Spinal cord (tissue), 10 donors: ENCODE results near the gene FLT1. TPM values are rescaled to one million over a fixed set of nuclear protein-coding genes. Genes with fewer than 3 reads are reported as not detected.

ENCODE experiments used
- DNase-seq, 6 donors: peaks; one replicate each; pipeline versions ENCODE4 v3.0.0 to v3.0.0-alpha.2; 2013 to 2015; ENCODE audit warnings: low spot score in 6 of 6, low read depth in 4 of 6
- H3K27ac ChIP-seq: one replicate; pipeline ENCODE4 v1.5.1; 2013; ENCODE audit warnings: low read depth, low read length, control low read depth
- H3K27me3 ChIP-seq: one replicate; pipeline ENCODE4 v1.6.1; 2013; ENCODE audit warnings: low read length; ENCODE audit not compliant: control insufficient read depth, insufficient read depth
- H3K36me3 ChIP-seq: one replicate; pipeline ENCODE4 v1.6.1; 2013; ENCODE audit warnings: low read length; ENCODE audit not compliant: control insufficient read depth, insufficient read depth
- H3K4me1 ChIP-seq: one replicate; pipeline ENCODE4 v1.6.1; 2013; ENCODE audit warnings: low read length; ENCODE audit not compliant: control insufficient read depth, insufficient read depth
- H3K4me3 ChIP-seq: one replicate; pipeline ENCODE4 v1.5.1; 2013; ENCODE audit warnings: low read depth, low read length, control low read depth
- H3K9me3 ChIP-seq: one replicate; pipeline ENCODE4 v1.6.1; 2013; ENCODE audit warnings: low read length; ENCODE audit not compliant: control insufficient read depth, insufficient read depth
- WGBS: methylation state at CpG from one replicate; pipeline ENCODE4 v1.1.5; 2013; ENCODE audit warnings: missing lambda C conversion rate; ENCODE audit not compliant: insufficient coverage; 5-methylcytosine and 5-hydroxymethylcytosine counted together
- polyA plus RNA-seq, 2 donors: library from polyadenylated mRNA; unstranded; fragments of 120-200 nt; gene quantifications; one replicate each; pipeline ENCODE4 v1.2.1, GENCODE V29; 2013; ENCODE audit not compliant: insufficient read length in 2 of 2
- total RNA-seq, 2 donors: library from RNA; depleted of rRNA in 1 of 2; stranded (reverse); fragments of 120-200 nt in 1 of 2; fragments of >200 nt in 1 of 2; gene quantifications; one replicate each; pipeline versions ENCODE4 v1.2.3 to v1.2.4, GENCODE V29; 2013 to 2014
- donor health status: healthy.

FLT1 gene
- total and polyA plus RNA-seq, 4 donors = 14.6 to 29.3 (median 23.9) TPM

DNA sequence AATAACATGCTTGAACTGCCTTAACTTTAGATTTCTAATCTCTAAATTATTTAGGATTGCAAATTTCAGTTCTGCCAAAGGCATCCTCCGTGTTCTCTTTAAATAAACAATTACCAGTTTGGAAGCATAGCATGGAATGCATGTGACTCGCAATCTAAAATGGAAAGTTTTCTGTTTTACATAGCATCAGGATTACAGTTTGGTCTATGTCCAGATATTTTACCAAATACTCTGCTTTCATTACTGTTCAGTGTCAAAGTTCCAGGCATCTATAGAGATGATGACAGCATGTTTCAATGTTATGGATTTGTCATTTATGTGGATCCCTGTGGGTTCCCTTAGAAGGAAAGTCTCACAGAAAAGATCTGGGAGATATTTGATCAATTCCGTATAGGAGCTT is 16.8 kb downstream of the FLT1 start:
- Histone ChIP-seq H3K36me3 (no peaks in the 10 kb centered on the region), H3K9me3 (no peaks in the 10 kb centered on the region), H3K4me3 (no peak overlapping the region), H3K27me3 (no peaks in the 10 kb centered on the region), H3K27ac (no peak overlapping the region), H3K4me1 (no peaks in the 10 kb centered on the region)
- WGBS = no CpG with 5 or more reads among the region's 3 CpGs
- DNase-seq = no peak

DNA sequence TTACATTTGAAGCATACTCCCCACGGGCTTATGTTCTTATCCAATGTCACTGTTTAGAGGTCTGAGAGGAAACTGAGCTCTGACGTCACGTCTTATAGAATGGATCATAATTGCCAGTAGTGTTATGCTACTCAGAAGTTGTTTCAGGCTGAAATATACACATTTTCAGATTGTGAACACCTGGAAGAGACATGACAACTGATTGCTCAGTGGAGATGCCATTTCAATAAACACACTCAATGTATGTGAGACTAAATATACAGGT is 17.3 kb downstream of the FLT1 start:
- Histone ChIP-seq H3K4me3 (no peak overlapping the region), H3K36me3 (no peaks in the 10 kb centered on the region), H3K27ac (no peak overlapping the region), H3K9me3 (no peaks in the 10 kb centered on the region), H3K27me3 (no peaks in the 10 kb centered on the region), H3K4me1 (no peaks in the 10 kb centered on the region)
- no peak for DNase-seq
- WGBS = 91% methylated on average over 3 of the region's 3 CpGs

DNA sequence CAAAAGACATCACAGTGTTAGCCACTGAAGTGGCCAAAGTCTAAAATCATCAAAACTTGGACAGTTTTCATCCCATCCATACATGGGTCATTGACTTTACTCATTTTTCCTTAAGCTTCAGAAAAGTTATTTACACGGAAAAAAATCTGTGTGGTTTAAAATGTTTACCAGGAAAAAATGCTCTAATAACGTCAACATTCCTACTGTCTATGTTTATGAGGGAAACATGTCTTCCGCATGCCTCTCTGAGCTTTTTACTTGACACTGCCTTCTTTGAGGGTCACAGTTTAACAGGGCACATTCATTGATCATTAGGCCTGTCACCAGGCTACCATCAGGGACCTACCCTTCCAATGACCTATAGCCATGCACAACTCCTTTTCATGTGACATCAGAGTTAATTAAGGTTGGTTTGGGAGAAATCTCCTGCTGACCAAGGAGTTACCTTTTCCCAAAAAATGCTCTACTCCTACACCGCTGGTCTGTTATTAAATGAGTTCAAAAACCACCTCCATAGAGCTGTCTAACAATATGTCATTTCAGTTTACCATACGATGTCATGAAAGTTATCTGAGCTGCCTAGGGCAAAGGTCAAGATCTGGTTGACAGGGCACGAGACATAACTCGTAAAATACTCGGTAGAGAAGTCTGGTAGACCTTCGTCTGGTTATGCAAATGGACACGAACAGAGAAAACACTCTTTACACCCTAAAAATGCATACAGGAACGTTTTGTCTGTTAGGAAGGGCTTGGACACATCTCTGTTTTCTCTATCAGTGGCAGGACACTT is 17.8 kb downstream of the FLT1 start:
- DNase-seq = no peak
- 83% methylated on average over 2 of the region's 11 CpGs for WGBS
- Histone ChIP-seq H3K36me3 (no peaks in the 10 kb centered on the region), H3K9me3 (no peaks in the 10 kb centered on the region), H3K27me3 (no peaks in the 10 kb centered on the region), H3K4me3 (no peak overlapping the region), H3K4me1 (no peaks in the 10 kb centered on the region), H3K27ac (no peak overlapping the region)

DNA sequence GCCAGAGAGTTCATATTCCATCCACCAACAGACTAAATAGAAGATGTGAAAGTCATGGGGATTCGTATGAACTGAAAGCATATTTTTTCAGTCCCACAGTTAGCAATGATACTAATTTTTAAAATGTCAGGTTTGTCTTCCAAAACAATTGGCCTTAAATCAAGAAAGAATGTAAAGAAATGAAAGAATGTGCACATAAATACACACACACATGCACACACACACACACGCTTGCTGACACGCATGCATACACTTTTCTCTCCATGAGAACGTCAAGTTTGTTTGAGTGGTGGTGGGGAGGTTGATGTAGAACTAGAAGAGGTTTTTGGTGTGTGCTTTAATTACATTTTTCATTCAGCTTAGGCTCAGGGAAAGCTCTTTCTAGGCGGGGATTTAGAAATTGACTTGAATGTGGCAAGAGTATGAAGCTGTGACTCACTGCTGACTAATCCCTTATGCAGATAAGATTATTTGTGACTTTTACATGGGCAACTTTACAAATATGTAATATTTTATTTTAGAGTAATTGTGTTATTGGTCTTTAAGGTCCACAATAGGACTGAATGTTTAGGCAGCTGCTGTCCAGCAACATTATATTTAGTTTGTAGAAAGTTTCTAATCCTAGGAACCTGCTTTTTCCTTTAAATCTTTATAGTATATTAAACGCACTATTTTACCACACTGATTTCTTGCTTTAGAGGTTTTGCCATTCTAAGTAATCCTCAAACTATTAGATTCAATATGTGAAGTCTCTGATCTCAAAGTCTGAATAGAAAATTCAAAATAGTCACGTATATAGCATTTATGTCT is 18.8 kb downstream of the FLT1 start:
- Histone ChIP-seq H3K36me3 (no peaks in the 10 kb centered on the region), H3K27me3 (no peaks in the 10 kb centered on the region), H3K4me3 (no peak overlapping the region), H3K4me1 (no peaks in the 10 kb centered on the region), H3K27ac (no peak overlapping the region), H3K9me3 (no peaks in the 10 kb centered on the region)
- WGBS = 80% methylated on average over 1 of the region's 7 CpGs
- DNase-seq = no peak

DNA sequence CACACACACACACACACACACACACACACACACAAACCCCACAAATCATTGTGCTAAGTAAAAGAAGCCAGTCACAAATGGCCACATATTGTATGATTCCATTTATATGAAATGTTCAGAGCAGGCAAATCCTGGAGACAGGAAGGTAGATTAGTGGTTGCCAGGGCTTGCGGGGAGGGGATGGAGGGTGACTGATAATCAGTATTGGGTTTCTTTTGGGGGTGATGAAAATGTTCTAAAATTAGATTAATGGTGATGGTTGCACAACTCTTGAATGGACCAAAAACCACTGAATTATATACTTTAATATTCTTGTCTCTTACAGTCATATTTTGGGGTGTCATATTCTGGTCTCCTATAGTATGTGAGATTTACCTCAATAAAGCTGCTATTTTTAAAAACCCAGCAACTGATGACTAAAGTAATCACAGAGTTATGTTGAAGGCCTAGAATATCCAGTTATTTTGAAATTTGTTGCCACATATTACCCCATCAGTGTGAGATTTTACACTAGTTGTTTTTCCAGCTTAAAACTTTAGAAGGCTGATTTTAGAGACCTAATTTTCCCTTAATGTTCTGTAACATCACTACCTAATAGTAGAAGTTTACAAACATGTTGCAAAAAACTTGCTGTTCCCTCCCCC is 20.3 kb downstream of the FLT1 start:
- H3K9me3 ChIP-seq = no peaks in the 10 kb centered on the region
- DNase-seq = no peak
- no peaks in the 10 kb centered on the region for H3K36me3 ChIP-seq
- no peaks in the 10 kb centered on the region for H3K27me3 ChIP-seq
- H3K27ac ChIP-seq = no peak overlapping the region
- no peaks in the 10 kb centered on the region for H3K4me1 ChIP-seq
- no CpG with 5 or more reads among the region's 1 CpG for WGBS
- H3K4me3 ChIP-seq = no peak overlapping the region

DNA sequence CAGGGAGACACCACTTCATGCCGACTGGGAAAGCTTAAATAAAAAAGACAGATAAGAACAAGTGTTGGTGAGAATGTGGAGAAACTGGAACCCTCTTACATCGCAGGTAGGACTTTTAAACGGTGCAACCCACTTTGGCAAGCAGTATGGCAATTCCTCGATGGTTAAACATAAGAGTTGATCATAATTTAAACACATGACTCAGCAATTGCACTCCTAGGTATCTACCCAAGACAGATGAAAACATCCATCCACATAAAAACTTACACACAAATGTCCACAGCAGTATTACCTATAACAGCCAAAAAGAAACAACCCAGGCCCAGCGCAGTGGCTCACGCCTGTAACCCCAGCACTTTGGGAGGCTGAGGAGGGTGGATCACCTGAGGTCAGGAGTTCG is 21.9 kb downstream of the FLT1 start:
- WGBS = 96% methylated on average over 4 of the region's 7 CpGs
- H3K27ac ChIP-seq = no peak overlapping the region
- no peaks in the 10 kb centered on the region for H3K36me3 ChIP-seq
- DNase-seq = no peak
- no peaks in the 10 kb centered on the region for H3K4me1 ChIP-seq
- no peaks in the 10 kb centered on the region for H3K27me3 ChIP-seq
- no peak overlapping the region for H3K4me3 ChIP-seq
- no peaks in the 10 kb centered on the region for H3K9me3 ChIP-seq

DNA sequence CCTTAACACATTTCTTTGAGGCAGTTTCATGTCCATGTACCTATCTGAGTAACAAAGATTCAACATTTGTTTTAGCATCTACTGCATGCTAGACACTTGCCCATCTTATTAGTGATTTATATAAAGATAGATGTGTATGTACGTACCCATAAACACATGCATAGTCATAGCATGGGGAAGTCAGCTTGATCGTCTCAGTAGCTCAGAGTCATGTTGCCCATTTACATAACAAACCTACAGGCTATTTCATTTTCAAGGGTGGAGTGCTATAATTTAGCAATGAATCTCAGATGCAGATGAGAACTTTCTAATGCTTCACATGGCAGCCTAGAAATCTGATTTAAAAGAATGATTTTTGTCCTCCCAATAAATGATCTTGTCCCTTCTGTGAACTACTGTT is 23.5 kb downstream of the FLT1 start:
- WGBS = no CpG with 5 or more reads among the region's 2 CpGs
- no peaks in the 10 kb centered on the region for H3K4me1 ChIP-seq
- DNase-seq = no peak
- H3K9me3 ChIP-seq = no peaks in the 10 kb centered on the region
- no peak overlapping the region for H3K4me3 ChIP-seq
- H3K36me3 ChIP-seq = no peaks in the 10 kb centered on the region
- H3K27ac ChIP-seq = no peak overlapping the region
- no peaks in the 10 kb centered on the region for H3K27me3 ChIP-seq

DNA sequence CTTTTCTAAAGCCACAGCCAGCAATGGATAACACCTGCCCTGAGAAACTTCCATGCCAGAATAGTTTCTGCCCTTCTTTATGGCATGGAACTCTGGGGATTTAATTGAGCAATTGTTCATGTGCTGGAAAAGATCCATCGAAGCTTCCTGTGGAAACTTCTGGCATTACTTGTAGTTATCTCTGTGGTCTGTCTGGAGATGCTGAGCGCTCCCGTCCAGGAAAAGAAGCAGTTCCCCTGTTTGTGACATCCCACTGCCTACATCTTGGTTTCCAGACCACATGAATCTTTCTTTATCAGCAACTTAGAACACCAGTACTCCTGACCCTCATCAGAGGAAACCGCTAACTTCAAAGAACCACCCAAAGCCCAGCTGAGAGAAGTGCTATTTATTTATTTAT is 24.6 kb downstream of the FLT1 start:
- DNase-seq = no peak
- Histone ChIP-seq H3K4me3 (no peak overlapping the region), H3K9me3 (no peaks in the 10 kb centered on the region), H3K27me3 (no peaks in the 10 kb centered on the region), H3K36me3 (no peaks in the 10 kb centered on the region), H3K4me1 (no peaks in the 10 kb centered on the region), H3K27ac (no peak overlapping the region)
- WGBS = 50% methylated on average over 1 of the region's 4 CpGs

DNA sequence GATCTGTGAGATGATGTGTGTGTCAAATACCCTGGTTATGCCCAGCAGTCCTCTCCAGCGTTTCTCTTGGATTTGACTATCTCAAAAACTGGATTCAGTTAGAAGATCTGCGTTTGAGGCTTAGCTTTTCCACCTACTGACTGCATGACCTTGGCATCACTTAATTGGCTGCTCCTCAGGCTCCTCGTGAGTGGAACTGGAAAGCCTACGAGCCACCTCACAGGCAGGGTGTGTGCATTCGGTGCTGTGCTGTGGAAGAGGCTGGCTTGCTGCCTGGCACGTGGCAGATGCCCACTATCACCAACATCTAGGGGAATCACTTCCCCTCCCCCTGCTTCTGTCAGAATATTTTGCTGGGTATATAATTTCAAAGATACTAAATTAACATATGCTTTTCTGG is 25.6 kb downstream of the FLT1 start:
- Histone ChIP-seq H3K27ac (no peak overlapping the region), H3K9me3 (no peaks in the 10 kb centered on the region), H3K4me3 (no peak overlapping the region), H3K4me1 (no peaks in the 10 kb centered on the region), H3K27me3 (no peaks in the 10 kb centered on the region), H3K36me3 (no peaks in the 10 kb centered on the region)
- 83% methylated on average over 2 of the region's 6 CpGs for WGBS
- DNase-seq = no peak
